Neural progenitor cell (in vitro differentiated cells): ENCODE measurements around the gene LKAAEAR1.

Source experiments
- EZH2 ChIP-seq: fragments of 200-600 bp; sonication (generic); IDR thresholded peaks from 2 replicates; pipeline ENCODE4 v1.6.1; 2017; ENCODE audit warnings: antibody characterized with exemption, mild to moderate bottlenecking, moderate library complexity
- EZH2phosphoT487 ChIP-seq: fragments of 200-600 bp; sonication (generic); IDR thresholded peaks from 2 replicates; pipeline ENCODE4 v1.6.1; 2017; ENCODE audit warnings: antibody characterized with exemption
- TF ChIP-seq, protein P1 (sequence below): fragments of 200-600 bp; sonication (generic); IDR thresholded peaks from 2 replicates; pipeline ENCODE4 v1.5.1; 2017; ENCODE audit warnings: antibody characterized with exemption, mild to moderate bottlenecking

DNA sequence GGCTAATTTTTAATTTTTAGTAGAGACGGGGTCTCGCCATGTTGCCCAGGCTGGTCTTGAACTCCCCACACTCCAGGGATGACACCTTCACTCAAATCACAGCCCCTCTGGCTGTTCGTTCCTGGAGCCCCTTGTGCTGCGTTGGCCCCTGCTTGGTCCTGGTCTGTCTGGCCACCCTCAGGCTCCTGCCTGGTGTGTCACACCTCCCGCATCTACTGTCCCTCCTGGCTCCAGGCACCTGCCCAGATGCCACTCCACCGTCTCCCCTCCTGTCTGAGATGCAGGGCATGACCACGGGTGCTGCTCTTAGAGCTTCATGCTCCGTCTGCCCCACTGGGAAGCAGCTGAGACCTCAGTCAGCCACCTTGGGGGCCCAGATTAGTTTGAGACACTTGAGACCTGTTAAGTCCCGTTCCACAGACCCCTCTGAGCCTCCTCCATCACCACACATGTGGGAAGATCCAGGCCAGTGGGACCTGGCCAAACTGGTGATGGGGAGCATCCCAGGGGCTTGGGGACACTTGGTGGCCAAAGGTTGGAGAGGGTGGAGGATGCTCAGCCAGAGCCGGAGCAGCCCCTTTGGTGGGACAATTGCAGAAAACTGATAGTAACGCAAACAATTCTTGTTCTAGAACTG, 45.1 kb upstream of the LKAAEAR1 start:
- no peak for TF ChIP-seq EZH2phosphoT487
- TF ChIP-seq, protein P1, sequence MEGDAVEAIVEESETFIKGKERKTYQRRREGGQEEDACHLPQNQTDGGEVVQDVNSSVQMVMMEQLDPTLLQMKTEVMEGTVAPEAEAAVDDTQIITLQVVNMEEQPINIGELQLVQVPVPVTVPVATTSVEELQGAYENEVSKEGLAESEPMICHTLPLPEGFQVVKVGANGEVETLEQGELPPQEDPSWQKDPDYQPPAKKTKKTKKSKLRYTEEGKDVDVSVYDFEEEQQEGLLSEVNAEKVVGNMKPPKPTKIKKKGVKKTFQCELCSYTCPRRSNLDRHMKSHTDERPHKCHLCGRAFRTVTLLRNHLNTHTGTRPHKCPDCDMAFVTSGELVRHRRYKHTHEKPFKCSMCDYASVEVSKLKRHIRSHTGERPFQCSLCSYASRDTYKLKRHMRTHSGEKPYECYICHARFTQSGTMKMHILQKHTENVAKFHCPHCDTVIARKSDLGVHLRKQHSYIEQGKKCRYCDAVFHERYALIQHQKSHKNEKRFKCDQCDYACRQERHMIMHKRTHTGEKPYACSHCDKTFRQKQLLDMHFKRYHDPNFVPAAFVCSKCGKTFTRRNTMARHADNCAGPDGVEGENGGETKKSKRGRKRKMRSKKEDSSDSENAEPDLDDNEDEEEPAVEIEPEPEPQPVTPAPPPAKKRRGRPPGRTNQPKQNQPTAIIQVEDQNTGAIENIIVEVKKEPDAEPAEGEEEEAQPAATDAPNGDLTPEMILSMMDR, result no peak
- no peak for TF ChIP-seq EZH2
